ENCODE data around the gene KRTAP4-6. TPM values are rescaled to one million over a fixed set of nuclear protein-coding genes. Genes with fewer than 3 reads are reported as not detected.
"Not testable (repeated sequence)": the region's sequence is repeated elsewhere in the genome, so short reads cannot be mapped to it uniquely, and the experiment has no call there.

Gene KRTAP4-6
- total RNA-seq, 8 experiments from 2014 or later, result 0.17 to 0.47 TPM; not detected in 6

DNA sequence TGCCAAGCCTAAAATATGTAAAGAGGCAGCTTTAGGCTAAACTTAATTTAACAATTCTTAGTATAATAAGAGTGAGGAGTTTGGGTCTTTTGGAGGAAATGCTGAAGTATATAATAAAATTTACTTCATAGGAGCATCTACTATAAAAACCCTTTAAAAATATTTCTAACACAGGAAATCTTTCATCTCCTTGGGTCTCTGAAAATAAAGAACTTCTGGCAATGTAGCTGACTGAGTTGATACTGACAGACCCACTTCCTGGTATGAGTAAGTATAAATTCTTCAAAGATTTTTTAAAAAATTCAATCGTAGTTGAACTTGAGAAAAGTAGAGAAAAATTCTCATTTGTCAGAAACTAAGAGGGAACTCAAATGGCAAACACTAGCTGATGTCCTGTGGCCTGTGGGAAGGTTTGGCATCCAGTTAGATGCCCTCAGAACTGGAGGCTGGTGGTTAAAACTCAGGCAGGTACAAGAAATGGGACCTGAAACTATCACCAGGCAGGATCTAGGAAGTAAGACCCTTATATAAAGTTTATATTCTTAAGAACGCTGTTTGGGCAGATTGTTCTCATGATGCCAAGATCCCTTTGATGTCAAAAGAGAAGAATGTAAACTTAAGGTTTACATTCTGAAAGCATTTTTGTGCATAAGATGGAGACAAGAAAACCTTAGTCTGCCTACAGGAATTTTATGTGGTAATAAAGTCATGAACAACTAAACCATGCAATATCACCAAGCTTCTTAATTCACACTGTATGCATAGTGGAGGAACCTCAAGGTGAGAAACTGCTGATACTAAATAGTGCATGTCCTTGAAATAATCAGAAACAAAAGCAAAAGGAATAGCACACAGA is 6.2 kb downstream of the KRTAP4-6 start:
- no peak for ATAC-seq (replicated peaks in 6 of 8)
- 17 to 100% (median 81%) methylated on average over 1 to 2 of the region's 2 CpGs; no CpG with 5 or more reads in 1 of the 10 experiments for WGBS, 10 experiments

DNA sequence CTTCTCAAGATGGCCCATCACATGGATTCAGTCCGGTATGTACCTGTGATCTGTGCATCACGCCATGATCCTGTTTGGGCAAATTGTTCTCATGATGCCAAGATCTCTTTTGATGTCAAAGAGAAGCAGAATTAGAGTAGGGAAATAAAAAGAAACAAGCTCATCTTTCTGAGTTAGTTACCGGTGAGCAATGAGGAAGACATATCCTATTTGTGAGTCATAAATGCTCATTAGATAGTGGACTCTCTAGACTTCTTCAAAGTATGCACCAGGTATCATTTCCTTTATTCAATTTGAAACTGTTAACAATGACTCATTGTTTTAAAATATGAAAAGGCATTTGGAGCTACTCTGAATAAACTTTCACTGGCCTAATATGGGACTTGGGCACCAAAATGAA is 8.4 kb downstream of the KRTAP4-6 start:
- Histone ChIP-seq H3K27ac (no peak overlapping the region), H3K4me3 (no peak overlapping the region), H3K4me1 (replicated peaks in 1 of 2) (no peaks in the 10 kb centered on the region)
- in situ Hi-C loops (cut with MboI; ENCODE audit: low pct_unique_long_range_greater_than_20kb in 2 of 9, low sequenced_read_pairs in 9 of 9, unreplicated experiment in 9 of 9), result no loop called here
- WGBS, 10 experiments, result 43 to 93% (median 80%) methylated on average over 2 to 3 of the region's 3 CpGs; no CpG with 5 or more reads in 3 of the 10 experiments
- ATAC-seq (replicated peaks in 6 of 8), result no peak

More for the DNA sequence above, 6.2 kb downstream of the KRTAP4-6 start:
- no peak overlapping the region for H3K27ac ChIP-seq
- H3K4me3 ChIP-seq, result no peak overlapping the region
- H3K4me1 ChIP-seq (replicated peaks in 1 of 2), result no peaks in the 10 kb centered on the region
- in situ Hi-C loops (cut with MboI; ENCODE audit: low pct_unique_long_range_greater_than_20kb in 2 of 9, low sequenced_read_pairs in 9 of 9, unreplicated experiment in 9 of 9), result no loop called here

DNA sequence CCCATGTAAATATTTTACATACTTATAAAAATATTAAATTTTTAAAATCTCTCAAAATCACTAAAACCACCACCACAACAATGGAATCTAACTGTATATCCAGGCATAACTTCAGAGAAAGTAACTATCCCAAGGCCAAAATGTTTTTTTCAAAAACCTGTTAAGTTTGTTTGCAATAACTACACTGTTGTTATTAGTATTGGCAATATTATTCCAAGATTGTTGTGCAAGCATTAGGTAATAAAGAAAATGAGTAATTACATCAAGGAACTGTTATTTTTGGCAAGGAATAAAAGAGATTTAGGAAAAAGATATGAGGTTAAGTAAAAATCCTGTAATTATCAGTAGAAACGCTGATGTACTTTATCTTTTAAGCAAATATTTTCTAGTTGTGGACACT is 13.0 kb downstream of the KRTAP4-6 start:
- Histone ChIP-seq H3K27ac (no peak overlapping the region), H3K4me3 (no peak overlapping the region), H3K4me1 (replicated peaks in 1 of 2) (no peaks in the 10 kb centered on the region)
- in situ Hi-C loops (cut with MboI; ENCODE audit: low pct_unique_long_range_greater_than_20kb in 2 of 9, low sequenced_read_pairs in 9 of 9, unreplicated experiment in 9 of 9), result no loop called here
- WGBS, 10 experiments, result 77 to 100% (median 90%) methylated on average over 1 of the region's 1 CpG; no CpG with 5 or more reads in 2 of the 10 experiments
- no peak for ATAC-seq (replicated peaks in 6 of 8)

DNA sequence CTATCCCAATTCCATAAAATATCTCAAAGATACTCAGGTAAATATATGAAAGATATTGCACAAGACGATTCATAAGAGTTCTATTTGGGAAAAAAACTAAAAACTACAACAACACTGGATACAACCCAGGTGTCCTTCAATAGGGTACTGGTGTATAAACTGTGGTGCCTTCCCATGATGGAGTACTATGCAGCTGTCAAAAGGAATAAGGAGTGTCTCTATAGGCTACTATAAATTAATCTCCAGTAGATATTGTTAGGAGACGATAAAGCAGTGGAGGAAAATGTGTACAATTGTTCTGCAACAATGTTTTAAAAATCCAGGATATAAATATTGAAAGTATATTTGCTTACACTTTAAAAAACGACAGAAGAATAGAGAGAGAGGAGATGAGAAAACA is 13.9 kb downstream of the KRTAP4-6 start:
- no peak for ATAC-seq (replicated peaks in 6 of 8)
- in situ Hi-C loops (cut with MboI; ENCODE audit: low pct_unique_long_range_greater_than_20kb in 2 of 9, low sequenced_read_pairs in 9 of 9, unreplicated experiment in 9 of 9), result no loop called here
- 55 to 92% (median 78%) methylated on average over 1 to 3 of the region's 3 CpGs for WGBS, 10 experiments
- Histone ChIP-seq H3K4me3 (no peak overlapping the region), H3K4me1 (replicated peaks in 1 of 2) (no peaks in the 10 kb centered on the region), H3K27ac (no peak overlapping the region)

DNA sequence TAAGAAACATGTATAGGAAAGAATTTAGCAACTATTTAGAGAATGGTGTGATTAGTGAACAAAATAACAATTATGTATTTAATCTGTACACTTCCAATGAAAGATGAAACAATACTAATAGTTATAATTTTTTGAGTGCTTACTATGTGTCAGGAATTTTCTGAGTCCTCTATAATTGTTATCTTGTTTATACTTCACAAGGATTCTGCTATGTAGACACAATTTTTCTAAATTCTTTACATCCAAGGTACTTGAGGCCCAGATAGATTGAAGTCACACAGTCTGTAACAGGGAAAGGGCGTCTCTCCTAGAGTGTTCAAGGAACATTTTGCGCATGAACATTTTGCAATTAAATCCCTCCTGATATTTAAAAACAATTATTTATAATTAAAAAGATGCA is 15.3 kb downstream of the KRTAP4-6 start:
- whole genome bisulfite sequencing, 10 experiments, result 70 to 100% (median 83%) methylated on average over 2 of the region's 2 CpGs; no CpG with 5 or more reads in 3 of the 10 experiments
- in situ Hi-C loops (cut with MboI; ENCODE audit: low pct_unique_long_range_greater_than_20kb in 2 of 9, low sequenced_read_pairs in 9 of 9, unreplicated experiment in 9 of 9), result no loop called here
- no peak for ATAC-seq (replicated peaks in 6 of 8)
- Histone ChIP-seq H3K4me1 (replicated peaks in 1 of 2) (no peaks in the 10 kb centered on the region), H3K27ac (no peak overlapping the region), H3K4me3 (no peak overlapping the region)

DNA sequence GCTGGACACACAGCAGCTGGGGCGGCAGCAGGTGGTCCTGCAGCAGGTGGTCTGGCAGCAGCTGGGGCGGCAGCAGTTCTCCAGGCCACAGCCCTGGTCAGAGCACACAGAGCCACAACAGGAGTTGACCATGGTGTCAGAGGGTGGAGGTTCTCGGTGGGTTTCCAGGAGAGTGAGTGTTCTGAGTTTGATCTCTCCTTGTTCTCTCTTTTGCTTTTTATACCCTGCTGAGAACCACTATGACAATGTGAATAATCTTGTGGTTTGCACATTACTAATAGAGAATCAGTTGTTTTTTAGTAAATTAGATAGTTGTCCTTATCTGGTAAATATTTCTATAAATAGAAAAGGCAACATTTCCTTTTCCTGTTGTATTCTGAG is 16.4 kb downstream of the KRTAP4-6 start, which contains the start of gene KRTAP4-12:
Gene KRTAP4-12 (minus strand): TSS at position 192 of the 381 bp plus-strand sequence. CDS start 60 bp downstream, at position 132.
- H3K27ac ChIP-seq; in situ Hi-C loops (cut with MboI; ENCODE audit: low pct_unique_long_range_greater_than_20kb in 2 of 9, low sequenced_read_pairs in 9 of 9, unreplicated experiment in 9 of 9); H3K4me1 ChIP-seq (replicated peaks in 1 of 2); ATAC-seq (replicated peaks in 6 of 8); H3K4me3 ChIP-seq: not testable (repeated sequence)
- WGBS, 10 experiments, result 65 to 100% (median 83%) methylated on average over 1 to 2 of the region's 3 CpGs; no CpG with 5 or more reads in 5 of the 10 experiments

DNA sequence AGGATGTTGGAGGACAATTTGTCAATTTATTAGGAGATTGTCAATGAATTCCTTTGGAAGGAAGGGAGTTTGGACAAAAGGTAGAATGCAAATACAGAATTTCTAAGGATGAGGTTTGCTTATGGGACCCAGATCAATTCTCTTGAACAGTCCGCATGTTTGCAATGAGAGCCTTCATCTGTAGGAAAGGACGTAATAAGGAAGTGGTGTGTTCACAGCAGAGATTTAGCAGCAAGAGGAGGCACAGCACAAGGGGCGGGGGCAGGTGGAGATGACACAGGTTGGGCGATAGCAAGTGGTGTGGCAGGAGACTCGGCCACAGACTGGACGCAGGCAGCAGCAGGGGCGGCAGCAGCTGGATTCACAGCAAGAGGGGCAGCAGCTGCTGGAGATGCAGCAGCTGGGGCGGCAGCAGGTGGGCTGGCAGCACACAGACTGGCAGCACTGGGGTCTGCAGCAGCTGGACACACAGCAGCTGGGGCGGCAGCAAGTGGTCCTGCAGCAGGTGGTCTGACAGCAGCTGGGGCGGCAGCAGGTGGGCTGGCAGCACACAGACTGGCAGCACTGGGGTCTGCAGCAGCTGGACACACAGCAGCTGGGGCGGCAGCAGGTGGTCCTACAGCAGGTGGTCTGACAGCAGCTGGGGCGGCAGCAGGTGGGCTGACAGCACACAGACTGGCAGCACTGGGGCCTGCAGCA is 16.9 kb downstream of the KRTAP4-6 start:
- WGBS, 10 experiments, result 20 to 100% (median 83%) methylated on average over 1 to 3 of the region's 12 CpGs; no CpG with 5 or more reads in 1 of the 10 experiments
- H3K27ac ChIP-seq, result not testable (repeated sequence)

DNA sequence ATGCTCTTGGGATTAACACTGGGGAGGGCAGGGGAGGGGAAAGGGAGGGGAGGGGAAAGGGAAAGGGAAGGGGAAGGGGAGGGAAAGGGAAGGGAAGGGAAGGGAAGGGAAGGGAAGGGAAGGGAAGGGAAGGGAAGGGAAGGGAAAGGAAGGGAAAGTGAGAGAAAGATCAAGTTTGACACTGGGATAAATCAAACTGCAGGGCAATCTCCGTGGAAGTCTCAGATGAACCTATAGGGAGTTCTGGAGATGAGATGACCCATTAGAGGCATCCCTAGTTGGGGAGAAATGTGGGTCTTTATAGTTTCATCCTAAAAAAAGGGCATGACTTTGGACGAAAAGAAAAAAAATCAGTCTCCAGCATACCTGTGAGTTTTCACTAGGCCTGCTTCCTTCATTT is 18.6 kb downstream of the KRTAP4-6 start:
- Histone ChIP-seq H3K27ac (no peak overlapping the region), H3K4me3 (no peak overlapping the region), H3K4me1 (replicated peaks in 1 of 2) (no peaks in the 10 kb centered on the region)
- WGBS, 10 experiments, result 60 to 100% (median 100%) methylated on average over 1 to 2 of the region's 2 CpGs; no CpG with 5 or more reads in 2 of the 10 experiments
- in situ Hi-C loops (cut with MboI; ENCODE audit: low pct_unique_long_range_greater_than_20kb in 2 of 9, low sequenced_read_pairs in 9 of 9, unreplicated experiment in 9 of 9), result no loop called here
- no peak for ATAC-seq (replicated peaks in 6 of 8)

More for the DNA sequence above, 16.9 kb downstream of the KRTAP4-6 start:
- H3K4me1 ChIP-seq (replicated peaks in 1 of 2); ATAC-seq (replicated peaks in 6 of 8); H3K4me3 ChIP-seq; in situ Hi-C loops (cut with MboI; ENCODE audit: low pct_unique_long_range_greater_than_20kb in 2 of 9, low sequenced_read_pairs in 9 of 9, unreplicated experiment in 9 of 9): not testable (repeated sequence)

DNA sequence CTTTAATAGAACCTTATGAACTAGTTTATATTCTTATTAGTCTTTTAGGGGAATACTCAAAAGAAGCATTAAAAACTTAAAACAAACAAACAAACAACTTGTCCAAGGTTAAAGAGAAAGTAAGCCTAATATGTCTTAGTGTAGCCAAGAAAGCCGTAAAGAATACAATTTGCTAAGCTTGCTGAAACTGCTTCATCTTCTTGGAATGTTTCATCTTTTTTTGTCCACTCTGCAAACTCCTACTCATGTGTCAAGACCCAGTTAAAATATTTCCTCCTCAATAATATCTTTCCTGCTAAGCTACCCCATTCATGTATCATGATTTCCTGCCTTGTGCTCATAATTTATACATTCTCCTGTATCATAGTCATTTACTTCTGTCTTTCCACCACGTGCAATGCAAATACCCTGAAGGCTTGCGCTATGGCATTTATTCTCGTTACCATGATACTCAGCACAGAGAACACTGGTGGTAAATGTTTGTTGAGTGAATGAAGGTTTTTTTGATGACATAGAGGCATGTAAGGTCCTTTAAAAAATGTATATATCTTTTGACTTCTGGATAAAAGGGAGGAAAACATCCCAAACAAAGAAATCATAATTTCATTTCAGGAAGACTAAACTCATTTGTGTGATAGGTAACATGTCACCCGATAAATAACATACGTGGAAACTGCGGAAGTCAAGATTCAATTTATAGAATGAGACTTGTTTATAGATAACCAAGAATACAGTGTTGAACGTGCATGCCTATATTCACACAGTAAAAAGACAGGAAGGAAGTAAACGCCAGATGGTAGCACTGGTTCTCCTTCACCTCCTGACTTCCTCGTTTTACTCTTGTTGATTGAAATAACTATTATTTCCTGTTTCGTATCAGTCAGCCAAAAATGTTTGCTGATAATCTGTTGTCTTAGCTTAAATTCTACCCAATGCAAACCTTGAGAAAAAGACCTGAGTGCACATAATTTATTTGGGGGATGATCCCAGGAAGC is 20.4 kb downstream of the KRTAP4-6 start:
- H3K27ac ChIP-seq; H3K4me3 ChIP-seq; ATAC-seq (replicated peaks in 6 of 8); in situ Hi-C loops (cut with MboI; ENCODE audit: low pct_unique_long_range_greater_than_20kb in 2 of 9, low sequenced_read_pairs in 9 of 9, unreplicated experiment in 9 of 9); H3K4me1 ChIP-seq (replicated peaks in 1 of 2): not testable (repeated sequence)
- WGBS, 10 experiments, result 44 to 84% (median 75%) methylated on average over 4 to 10 of the region's 11 CpGs

DNA sequence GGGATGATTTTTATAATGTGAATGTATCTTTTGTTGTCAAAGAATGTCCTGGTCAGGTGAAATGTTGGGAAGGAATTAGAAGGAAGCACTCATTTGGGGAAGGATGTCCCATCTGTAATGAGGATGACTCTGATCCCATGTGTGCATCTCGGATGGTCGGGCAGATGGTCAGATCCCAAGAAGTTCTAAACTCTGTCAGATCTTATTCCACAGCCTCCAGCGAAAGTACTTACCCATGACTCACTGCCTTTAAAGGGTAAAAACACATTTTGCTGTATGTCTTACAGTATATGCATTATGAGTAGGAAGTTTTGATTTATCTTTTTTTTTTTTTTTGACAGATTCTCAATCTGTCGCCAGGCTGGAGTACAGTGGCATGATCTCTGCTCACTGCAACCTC is 21.6 kb downstream of the KRTAP4-6 start:
- in situ Hi-C loops (cut with MboI; ENCODE audit: low pct_unique_long_range_greater_than_20kb in 2 of 9, low sequenced_read_pairs in 9 of 9, unreplicated experiment in 9 of 9), result no loop called here
- Histone ChIP-seq H3K27ac (no peak overlapping the region), H3K4me1 (replicated peaks in 1 of 2) (no peaks in the 10 kb centered on the region), H3K4me3 (no peak overlapping the region)
- 62 to 100% (median 84%) methylated on average over 1 to 4 of the region's 4 CpGs; no CpG with 5 or more reads in 2 of the 10 experiments for WGBS, 10 experiments
- no peak for ATAC-seq (replicated peaks in 6 of 8)

DNA sequence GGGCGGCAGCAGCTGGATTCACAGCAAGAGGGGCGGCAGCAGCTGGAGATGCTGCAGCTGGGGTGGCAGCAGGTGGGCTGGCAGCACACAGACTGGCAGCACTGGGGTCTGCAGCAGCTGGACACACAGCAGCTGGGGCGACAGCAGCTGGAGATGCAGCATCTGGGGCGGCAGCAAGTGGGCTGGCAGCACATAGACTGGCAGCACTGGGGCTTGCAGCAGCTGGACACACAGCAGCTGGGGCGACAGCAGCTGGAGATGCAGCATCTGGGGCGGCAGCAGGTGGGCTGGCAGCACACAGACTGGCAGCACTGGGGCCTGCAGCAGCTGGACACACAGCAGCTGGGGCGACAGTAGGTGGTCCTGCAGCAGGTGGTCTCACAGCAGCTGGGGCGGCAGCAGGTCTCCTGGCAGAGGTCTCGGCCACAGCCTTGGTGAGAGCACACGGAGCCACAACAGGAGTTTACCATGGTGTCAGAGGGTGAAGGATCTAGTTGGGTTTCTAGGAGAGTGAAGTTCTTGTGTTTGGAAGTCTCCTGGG is 22.4 kb downstream of the KRTAP4-6 start, which contains the start of gene KRTAP4-11:
Gene KRTAP4-11 (minus strand): TSS at position 528 of the 541 bp plus-strand sequence. CDS start 58 bp downstream, at position 470.
- H3K4me3 ChIP-seq; in situ Hi-C loops (cut with MboI; ENCODE audit: low pct_unique_long_range_greater_than_20kb in 2 of 9, low sequenced_read_pairs in 9 of 9, unreplicated experiment in 9 of 9); H3K4me1 ChIP-seq (replicated peaks in 1 of 2); H3K27ac ChIP-seq; ATAC-seq (replicated peaks in 6 of 8): not testable (repeated sequence)
- WGBS, 10 experiments, result 89% methylated on average over 6 of the region's 10 CpGs; no CpG with 5 or more reads in 9 of the 10 experiments

DNA sequence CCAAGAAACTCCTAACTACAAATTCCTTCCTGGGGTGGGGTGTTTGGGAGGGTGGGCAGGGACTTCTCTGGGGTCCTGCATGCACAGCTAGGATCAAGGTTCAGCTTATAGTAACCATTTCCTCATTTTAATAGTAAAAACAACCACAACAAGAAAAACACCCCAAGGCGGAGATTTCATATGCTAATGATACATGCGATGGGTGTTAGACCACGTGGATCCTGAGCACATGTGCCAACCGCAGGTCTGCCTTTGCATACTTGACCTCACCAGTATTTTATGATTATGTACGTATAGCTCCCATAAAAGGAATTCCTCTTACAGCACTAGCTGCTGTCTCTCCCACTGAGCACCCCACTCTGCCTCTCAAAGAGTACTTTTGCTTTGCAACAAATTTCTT is 24.0 kb downstream of the KRTAP4-6 start:
- 0 to 100% (median 46%) methylated on average over 1 to 4 of the region's 5 CpGs; no CpG with 5 or more reads in 1 of the 10 experiments for WGBS, 10 experiments
- peak in 3 of 8 experiments; percentile 92 to 99 (median 98) for ATAC-seq (replicated peaks in 6 of 8)
- H3K4me3 ChIP-seq, result no peak overlapping the region
- in situ Hi-C loops (cut with MboI; ENCODE audit: low pct_unique_long_range_greater_than_20kb in 2 of 9, low sequenced_read_pairs in 9 of 9, unreplicated experiment in 9 of 9), result no loop called here
- no peaks in the 10 kb centered on the region for H3K4me1 ChIP-seq (replicated peaks in 1 of 2)
- no peak overlapping the region for H3K27ac ChIP-seq
